Transverse colon (tissue), 3 donors: ENCODE measurements around the gene MYH15.

Source experiments
- CTCF ChIP-seq, 5 experiments: fragments of 200-600 bp in 3 of 5; fragments of 450-650 bp in 2 of 5; sonication (generic) in 3 of 5; IDR thresholded peaks; 1 replicate in 2 of 5; 2 replicates in 3 of 5; pipeline ENCODE4 v1.5.1; 2016 to 2017; ENCODE audit warnings: antibody characterized with exemption in 5 of 5, inconsistent platforms in 3 of 5, mild to moderate bottlenecking in 2 of 5, moderate library complexity in 1 of 5
- EP300 ChIP-seq: sonication (generic); formaldehyde crosslinking; IDR thresholded peaks from one replicate; pipeline ENCODE4 v1.6.1; 2017; ENCODE audit warnings: antibody characterized with exemption, low read depth

- no peak for TF ChIP-seq CTCF (IDR thresholded peaks at IDR 0.05)
- TF ChIP-seq EP300 = no peak
These were observed 176.4 kb downstream of the MYH15 start for GRCh38 chr3:108333961-108334360.
